ENCODE results near the gene RHBDL2.
"Not testable (repeated sequence)": the region's sequence is repeated elsewhere in the genome, so short reads cannot be mapped to it uniquely, and the experiment has no call there.

RHBDL2 gene

GRCh38 chr1:38932571-38932970 lies 9.1 kb downstream of the RHBDL2 start:
- no peak for DNase-seq

GRCh38 chr1:38929476-38929875 lies 12.2 kb downstream of the RHBDL2 start:
- peak; percentile 21 for DNase-seq

- no peak for DNase-seq
Observed at GRCh38 chr1:38929054-38929453, 12.6 kb downstream of the RHBDL2 start.

GRCh38 chr1:38926091-38926490 lies 15.5 kb downstream of the RHBDL2 start:
- no peak for DNase-seq

GRCh38 chr1:38925391-38925790 lies 16.2 kb downstream of the RHBDL2 start:
- DNase-seq, result no peak

GRCh38 chr1:38923607-38924006 lies 18.0 kb downstream of the RHBDL2 start:
- no peak for DNase-seq

- no peak for DNase-seq
Observed at GRCh38 chr1:38919130-38919529, 22.5 kb downstream of the RHBDL2 start.

GRCh38 chr1:38918568-38918967 lies 23.1 kb downstream of the RHBDL2 start:
- DNase-seq, result no peak

GRCh38 chr1:38917772-38918171 lies 23.9 kb downstream of the RHBDL2 start:
- DNase-seq, result no peak

GRCh38 chr1:38917337-38917736 lies 24.3 kb downstream of the RHBDL2 start:
- DNase-seq, result no peak

GRCh38 chr1:38915352-38915948 lies 26.2 kb downstream of the RHBDL2 start:
- DNase-seq, result no peak

GRCh38 chr1:38914908-38915307 lies 26.7 kb downstream of the RHBDL2 start:
- not testable (repeated sequence) for DNase-seq

GRCh38 chr1:38908821-38909220 lies 32.8 kb downstream of the RHBDL2 start:
- DNase-seq, result no peak

GRCh38 chr1:38905985-38906384 lies 35.6 kb downstream of the RHBDL2 start:
- no peak for DNase-seq

GRCh38 chr1:38899560-38899959 lies 42.1 kb downstream of the RHBDL2 start:
- DNase-seq, result no peak

- DNase-seq, result no peak
Observed at GRCh38 chr1:38898653-38899230, 42.9 kb downstream of the RHBDL2 start.

- DNase-seq, result no peak
Observed at GRCh38 chr1:38896169-38896568, 45.5 kb downstream of the RHBDL2 start.

GRCh38 chr1:38892976-38893375 lies 48.7 kb downstream of the RHBDL2 start:
- DNase-seq, result no peak

GRCh38 chr1:38891753-38892152 lies 49.9 kb downstream of the RHBDL2 start:
- no peak for DNase-seq

GRCh38 chr1:38889589-38889988 lies 52.0 kb downstream of the RHBDL2 start:
- no peak for DNase-seq

GRCh38 chr1:38888423-38889333 lies 53.0 kb downstream of the RHBDL2 start:
- no peak for DNase-seq

- no peak for DNase-seq
Observed at GRCh38 chr1:38885092-38885491, 56.5 kb downstream of the RHBDL2 start.

GRCh38 chr1:38881487-38881886 lies 60.1 kb downstream of the RHBDL2 start, which contains the start of gene GJA9:
TSS of gene GJA9 (minus strand) at chr1:38881587. CDS start at chr1:38876098, 5,489 bp downstream.
- no peak for DNase-seq

- no peak for DNase-seq
Observed at GRCh38 chr1:38875811-38876210, 65.8 kb downstream of the RHBDL2 start.
